ENCODE measurements around the gene RAPGEF2. TPM values are rescaled to one million over a fixed set of nuclear protein-coding genes. Genes with fewer than 3 reads are reported as not detected.

RAPGEF2 gene
- total and polyA plus RNA-seq, 7 donors = 4.6 to 35.2 (median 20.4) TPM

DNA sequence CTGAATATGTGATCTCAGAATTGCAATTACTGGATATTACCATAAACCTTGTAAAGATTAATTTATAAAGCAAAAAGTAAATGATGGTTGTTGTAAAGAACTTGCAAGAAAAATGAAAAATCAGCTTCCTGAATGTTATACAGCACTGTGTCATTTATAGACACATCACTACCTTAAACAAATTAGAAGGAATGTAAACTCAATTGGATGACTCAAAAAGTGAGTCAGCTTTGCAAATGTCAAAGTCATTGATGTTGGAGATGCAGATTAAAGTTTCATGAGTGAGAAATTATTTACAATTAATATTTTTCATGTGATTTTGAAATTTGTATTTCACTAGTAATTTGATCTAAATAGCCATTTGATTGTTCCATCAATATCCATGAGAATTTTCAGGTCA is 193.2 kb downstream of the RAPGEF2 start:
- no peaks in the 10 kb centered on the region for H3K36me3 ChIP-seq (ENCODE audit: insufficient read depth in 1 of 2, low read depth in 1 of 2)
- ATAC-seq = no peak
- H3K27me3 ChIP-seq (ENCODE audit: insufficient read depth in 3 of 3, low read length in 2 of 3) = no peaks in the 10 kb centered on the region
- H3K27ac ChIP-seq = no peak overlapping the region
- intact Hi-C loops (cut with DNase I) = no loop called here
- no peak overlapping the region for H3K4me3 ChIP-seq
- peaks cover 21% of the 10 kb centered on the region for H3K4me1 ChIP-seq
- DNase-seq = no peak
- H3K9me3 ChIP-seq = no peaks in the 10 kb centered on the region
- TF ChIP-seq, protein P1, sequence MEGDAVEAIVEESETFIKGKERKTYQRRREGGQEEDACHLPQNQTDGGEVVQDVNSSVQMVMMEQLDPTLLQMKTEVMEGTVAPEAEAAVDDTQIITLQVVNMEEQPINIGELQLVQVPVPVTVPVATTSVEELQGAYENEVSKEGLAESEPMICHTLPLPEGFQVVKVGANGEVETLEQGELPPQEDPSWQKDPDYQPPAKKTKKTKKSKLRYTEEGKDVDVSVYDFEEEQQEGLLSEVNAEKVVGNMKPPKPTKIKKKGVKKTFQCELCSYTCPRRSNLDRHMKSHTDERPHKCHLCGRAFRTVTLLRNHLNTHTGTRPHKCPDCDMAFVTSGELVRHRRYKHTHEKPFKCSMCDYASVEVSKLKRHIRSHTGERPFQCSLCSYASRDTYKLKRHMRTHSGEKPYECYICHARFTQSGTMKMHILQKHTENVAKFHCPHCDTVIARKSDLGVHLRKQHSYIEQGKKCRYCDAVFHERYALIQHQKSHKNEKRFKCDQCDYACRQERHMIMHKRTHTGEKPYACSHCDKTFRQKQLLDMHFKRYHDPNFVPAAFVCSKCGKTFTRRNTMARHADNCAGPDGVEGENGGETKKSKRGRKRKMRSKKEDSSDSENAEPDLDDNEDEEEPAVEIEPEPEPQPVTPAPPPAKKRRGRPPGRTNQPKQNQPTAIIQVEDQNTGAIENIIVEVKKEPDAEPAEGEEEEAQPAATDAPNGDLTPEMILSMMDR (IDR thresholded peaks at IDR 0.05) = no peak

DNA sequence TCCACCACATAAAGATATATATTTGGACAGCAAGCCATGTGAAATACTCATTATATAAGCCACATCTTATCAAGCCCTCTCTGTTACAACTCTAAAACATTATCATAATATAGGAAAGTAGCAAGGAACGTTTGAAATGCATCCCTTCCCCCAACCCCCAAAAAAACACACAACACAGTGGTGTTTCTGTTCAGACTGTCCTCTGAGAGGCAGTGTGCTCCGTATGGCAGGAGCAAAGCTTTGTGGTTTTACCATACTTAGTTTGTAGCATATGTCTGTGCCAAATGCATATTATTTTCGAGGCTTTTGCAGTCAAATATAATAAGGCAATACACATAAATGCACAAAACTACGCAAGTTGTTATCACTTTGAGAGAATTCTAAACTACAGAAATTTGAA is 194.2 kb downstream of the RAPGEF2 start:
- intact Hi-C loops (cut with DNase I) = no loop called here
- peaks cover 25% of the 10 kb centered on the region for H3K4me1 ChIP-seq
- H3K9me3 ChIP-seq = no peaks in the 10 kb centered on the region
- H3K36me3 ChIP-seq (ENCODE audit: insufficient read depth in 1 of 2, low read depth in 1 of 2) = no peaks in the 10 kb centered on the region
- no peaks in the 10 kb centered on the region for H3K27me3 ChIP-seq (ENCODE audit: insufficient read depth in 3 of 3, low read length in 2 of 3)
- no peak overlapping the region for H3K4me3 ChIP-seq
- 78 to 81% (median 80%) methylated on average over 4 of the region's 4 CpGs for WGBS, 3 donors
- no peak overlapping the region for H3K27ac ChIP-seq
- DNase-seq = no peak
- no peak for ATAC-seq
- TF ChIP-seq, protein P1 (IDR thresholded peaks at IDR 0.05) = no peak

DNA sequence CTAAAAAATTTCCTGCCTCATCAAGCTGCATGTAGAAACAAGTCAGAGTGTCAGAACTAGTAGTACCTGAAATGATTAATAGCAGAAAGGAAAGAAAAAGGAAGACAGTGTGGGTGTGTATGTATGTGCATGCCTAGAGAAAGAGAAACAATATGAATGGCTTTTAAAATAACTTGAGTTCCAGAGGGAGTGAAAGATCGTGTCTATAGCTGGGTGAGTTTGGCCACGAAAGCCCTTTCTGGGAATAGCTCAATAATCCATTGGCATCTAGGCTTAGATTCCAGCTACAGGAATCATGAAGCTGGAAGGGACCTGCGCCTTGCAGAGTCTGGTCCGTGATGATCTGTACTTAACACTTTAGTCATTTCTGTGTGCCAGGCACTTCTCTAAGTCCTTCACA is 195.6 kb downstream of the RAPGEF2 start:
- intact Hi-C loops (cut with DNase I) = no loop called here
- TF ChIP-seq, protein P1 (IDR thresholded peaks at IDR 0.05) = no peak

DNA sequence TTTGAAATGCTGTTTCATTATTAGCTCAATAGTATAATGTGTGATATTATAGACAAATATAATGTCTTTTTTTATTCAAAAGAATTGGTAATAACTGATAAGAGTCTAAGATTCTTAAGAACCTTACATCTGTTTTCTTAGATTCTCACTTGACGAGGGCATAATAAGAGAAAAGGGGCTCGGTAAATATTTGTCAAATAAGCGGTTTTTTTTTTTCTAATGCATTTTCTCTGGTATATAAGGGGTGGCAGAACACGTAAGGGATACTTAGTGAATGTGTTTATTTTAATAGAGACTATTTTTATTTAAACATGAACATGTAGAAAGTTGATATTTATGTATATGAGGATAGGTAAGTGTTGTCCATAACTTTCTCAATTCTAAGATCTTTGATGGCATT is 200.6 kb downstream of the RAPGEF2 start:
- WGBS, 3 donors = 94 to 96% (median 96%) methylated on average over 4 of the region's 4 CpGs
- H3K4me1 ChIP-seq = peaks cover 18% of the 10 kb centered on the region
- H3K27ac ChIP-seq = no peak overlapping the region

More for the DNA sequence above, 195.6 kb downstream of the RAPGEF2 start:
- no peak for DNase-seq
- H3K27me3 ChIP-seq (ENCODE audit: insufficient read depth in 3 of 3, low read length in 2 of 3) = no peaks in the 10 kb centered on the region
- H3K4me3 ChIP-seq = no peak overlapping the region
- peak overlapping the region; percentile 13 for H3K27ac ChIP-seq
- 10 to 17% (median 11%) methylated on average over 4 of the region's 4 CpGs for WGBS, 3 donors
- H3K36me3 ChIP-seq (ENCODE audit: insufficient read depth in 1 of 2, low read depth in 1 of 2) = no peaks in the 10 kb centered on the region
- no peaks in the 10 kb centered on the region for H3K9me3 ChIP-seq
- peaks cover 25% of the 10 kb centered on the region for H3K4me1 ChIP-seq
- peak; percentile 54 to 92 (median 74) for ATAC-seq

DNA sequence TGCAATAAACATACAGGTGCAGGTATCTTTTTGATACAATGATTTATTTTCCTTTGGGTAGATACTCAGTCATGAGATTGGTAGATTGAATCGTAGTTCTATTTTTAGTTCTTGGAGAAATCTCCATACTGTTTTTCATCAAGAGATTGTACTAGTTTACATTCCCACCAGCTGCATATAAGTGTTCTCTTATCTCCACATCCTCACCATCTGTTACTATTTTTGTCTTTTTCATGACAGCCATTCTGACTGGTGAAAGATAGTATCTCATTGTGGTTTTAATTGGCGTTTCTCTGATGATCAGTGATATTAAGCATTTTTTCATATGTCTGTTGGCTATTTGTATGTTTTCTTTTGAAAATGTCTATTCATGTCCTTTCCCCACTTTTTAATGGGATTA is 202.2 kb downstream of the RAPGEF2 start:
- intact Hi-C loops (cut with DNase I) = no loop called here
- Histone ChIP-seq H3K9me3 (no peaks in the 10 kb centered on the region), H3K4me1 (peaks cover 14% of the 10 kb centered on the region), H3K36me3 (ENCODE audit: insufficient read depth in 1 of 2, low read depth in 1 of 2) (peaks cover 0 to 9% of the 10 kb centered on the region in 2 donors), H3K4me3 (no peak overlapping the region), H3K27me3 (ENCODE audit: insufficient read depth in 3 of 3, low read length in 2 of 3) (no peaks in the 10 kb centered on the region), H3K27ac (no peak overlapping the region)
- WGBS, 3 donors = 82 to 94% (median 85%) methylated on average over 2 of the region's 2 CpGs
- TF ChIP-seq, protein P1 (IDR thresholded peaks at IDR 0.05) = no peak
- no peak for ATAC-seq
- DNase-seq = no peak

More for the DNA sequence above, 200.6 kb downstream of the RAPGEF2 start:
- no peak for DNase-seq
- no peak overlapping the region for H3K4me3 ChIP-seq
- TF ChIP-seq, protein P1 (IDR thresholded peaks at IDR 0.05) = no peak
- no peak for ATAC-seq
- H3K27me3 ChIP-seq (ENCODE audit: insufficient read depth in 3 of 3, low read length in 2 of 3) = no peaks in the 10 kb centered on the region
- H3K36me3 ChIP-seq (ENCODE audit: insufficient read depth in 1 of 2, low read depth in 1 of 2) = peaks cover 0 to 9% of the 10 kb centered on the region in 2 donors
- intact Hi-C loops (cut with DNase I) = no loop called here
- no peaks in the 10 kb centered on the region for H3K9me3 ChIP-seq
